ENCODE results near the gene TAF3.
"Not testable (repeated sequence)": the region's sequence is repeated elsewhere in the genome, so short reads cannot be mapped to it uniquely, and the experiment has no call there.

The TAF3 gene

DNA sequence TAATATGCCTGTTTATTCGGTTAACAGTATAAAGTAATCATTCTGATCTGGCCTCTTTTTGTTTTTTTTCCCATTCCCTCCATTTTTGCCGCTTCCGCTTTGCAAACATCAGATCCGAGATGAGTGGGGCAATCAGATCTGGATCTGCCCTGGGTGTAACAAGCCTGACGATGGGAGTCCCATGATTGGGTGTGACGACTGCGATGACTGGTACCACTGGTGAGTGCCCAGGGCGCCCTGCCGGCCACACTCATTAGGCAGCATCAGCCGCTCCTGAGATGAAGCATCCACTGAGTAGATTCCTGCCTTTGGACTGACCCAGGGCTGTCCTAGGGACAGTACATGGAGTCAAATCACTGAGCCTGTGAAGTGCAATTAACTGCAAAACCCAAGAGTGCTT lies 195.3 kb downstream of the TAF3 start:
- no peaks in the 10 kb centered on the region for H3K4me1 Mint-ChIP-seq
- no peak overlapping the region for H3K27ac Mint-ChIP-seq
- no peaks in the 10 kb centered on the region for H3K27me3 Mint-ChIP-seq
- H3K36me3 Mint-ChIP-seq = peaks cover 8% of the 10 kb centered on the region
- no peak overlapping the region for H3K4me3 Mint-ChIP-seq
- CTCF ChIA-PET = no interaction called here
- no peaks in the 10 kb centered on the region for H3K9me3 Mint-ChIP-seq
- no peak for DNase-seq

DNA sequence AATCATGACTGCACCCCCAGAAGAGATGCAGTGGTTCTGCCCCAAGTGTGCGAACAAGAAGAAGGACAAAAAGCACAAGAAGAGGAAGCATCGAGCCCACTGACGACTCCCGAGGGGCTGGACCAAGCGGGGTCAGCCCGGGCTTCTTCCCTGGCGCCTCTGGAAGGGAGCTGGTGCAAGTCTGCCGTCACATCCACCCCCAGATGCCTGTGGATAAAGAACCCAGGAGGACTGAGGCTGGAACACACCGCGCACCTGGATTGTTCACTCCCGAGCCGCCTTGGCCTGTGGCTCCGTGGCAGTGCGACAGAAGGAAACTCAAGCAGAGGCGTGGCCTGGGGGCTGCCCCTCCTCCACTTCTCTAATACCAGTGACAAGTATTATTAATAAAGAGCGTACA lies 196.3 kb downstream of the TAF3 start:
- Mint-ChIP-seq H3K9me3 (no peaks in the 10 kb centered on the region), H3K27ac (no peak overlapping the region), H3K4me1 (no peaks in the 10 kb centered on the region), H3K36me3 (peaks cover 8% of the 10 kb centered on the region), H3K4me3 (no peak overlapping the region), H3K27me3 (no peaks in the 10 kb centered on the region)
- CTCF ChIA-PET = no interaction called here
- DNase-seq = no peak

DNA sequence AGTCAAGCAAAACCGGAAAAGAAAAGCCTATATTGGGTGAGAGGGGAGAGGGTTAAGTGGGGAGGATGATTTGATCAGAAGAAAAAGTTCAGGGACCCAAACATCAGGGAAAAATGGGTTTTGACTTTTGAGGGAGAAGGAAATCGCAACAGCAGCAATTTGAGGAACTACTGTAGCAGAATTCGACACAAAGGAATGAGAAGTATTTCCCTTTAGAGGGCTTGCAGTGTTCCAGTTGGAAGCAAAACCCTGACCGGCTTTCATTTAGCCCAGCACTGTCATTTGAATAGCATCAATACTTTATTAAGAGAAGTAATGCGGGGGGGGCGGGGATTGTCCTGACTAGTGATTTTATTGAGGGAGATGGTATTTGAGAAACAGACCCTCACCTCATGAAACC lies 199.0 kb downstream of the TAF3 start:
- H3K27me3 Mint-ChIP-seq = peaks cover 8% of the 10 kb centered on the region
- DNase-seq = no peak
- H3K4me3 Mint-ChIP-seq = no peak overlapping the region
- CTCF ChIA-PET = no interaction called here
- no peaks in the 10 kb centered on the region for H3K9me3 Mint-ChIP-seq
- H3K36me3 Mint-ChIP-seq = peaks cover 6% of the 10 kb centered on the region
- no peaks in the 10 kb centered on the region for H3K4me1 Mint-ChIP-seq
- no peak overlapping the region for H3K27ac Mint-ChIP-seq

DNA sequence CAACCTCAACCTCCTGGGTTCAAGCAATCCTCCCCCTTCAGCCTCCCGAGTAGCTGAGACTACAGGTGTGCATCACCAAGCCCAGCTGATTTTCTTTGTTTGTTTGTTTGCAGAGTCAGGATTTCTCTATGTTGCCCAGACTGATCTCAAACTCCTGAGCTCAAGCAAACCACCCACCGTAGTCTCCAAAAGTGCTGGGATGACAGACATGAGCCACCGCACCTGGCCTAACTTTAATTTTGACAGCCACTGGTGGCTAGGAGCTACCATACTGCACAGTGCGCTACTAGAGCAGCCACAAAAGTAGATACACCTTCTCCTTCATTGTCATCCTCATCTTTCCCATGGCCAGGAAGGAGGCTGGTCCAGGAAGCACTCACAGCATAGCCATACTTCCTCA lies 205.0 kb downstream of the TAF3 start:
- Mint-ChIP-seq H3K27me3 (peaks cover 36% of the 10 kb centered on the region), H3K4me1 (peaks cover 5% of the 10 kb centered on the region), H3K9me3 (no peaks in the 10 kb centered on the region), H3K36me3 (no peaks in the 10 kb centered on the region), H3K27ac (no peak overlapping the region), H3K4me3 (no peak overlapping the region)
- DNase-seq = no peak
- CTCF ChIA-PET = interaction anchor here (0.6 kb wide), 1 partner anchor 294 kb away, joined by 4 read pairs; no protein-coding TSS in a partner anchor

DNA sequence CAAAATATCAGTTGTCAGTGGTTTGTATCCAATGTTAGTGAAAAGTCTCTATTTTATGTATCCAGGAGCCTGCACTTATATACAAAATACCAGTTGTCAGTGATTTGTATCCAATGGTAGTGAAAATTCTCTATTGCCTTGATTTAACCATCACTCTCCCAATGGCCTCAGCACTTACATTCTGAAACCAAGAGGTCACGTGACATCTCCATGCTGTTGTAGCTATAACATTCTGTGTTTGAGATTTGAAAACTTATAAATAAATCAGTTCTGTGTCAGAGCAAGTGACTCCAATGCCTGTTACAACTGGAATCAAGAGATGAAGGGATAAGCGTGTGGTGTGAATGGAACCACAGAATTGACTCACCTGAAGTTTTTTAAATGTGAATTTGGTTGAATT lies 205.5 kb downstream of the TAF3 start:
- peaks cover 5% of the 10 kb centered on the region for H3K4me1 Mint-ChIP-seq
- H3K36me3 Mint-ChIP-seq = no peaks in the 10 kb centered on the region
- peaks cover 36% of the 10 kb centered on the region for H3K27me3 Mint-ChIP-seq
- no peak for DNase-seq
- H3K4me3 Mint-ChIP-seq = no peak overlapping the region
- H3K27ac Mint-ChIP-seq = no peak overlapping the region
- CTCF ChIA-PET = interaction anchor here (0.6 kb wide), 1 partner anchor 293 kb away, joined by 4 read pairs; no protein-coding TSS in a partner anchor
- H3K9me3 Mint-ChIP-seq = no peaks in the 10 kb centered on the region

DNA sequence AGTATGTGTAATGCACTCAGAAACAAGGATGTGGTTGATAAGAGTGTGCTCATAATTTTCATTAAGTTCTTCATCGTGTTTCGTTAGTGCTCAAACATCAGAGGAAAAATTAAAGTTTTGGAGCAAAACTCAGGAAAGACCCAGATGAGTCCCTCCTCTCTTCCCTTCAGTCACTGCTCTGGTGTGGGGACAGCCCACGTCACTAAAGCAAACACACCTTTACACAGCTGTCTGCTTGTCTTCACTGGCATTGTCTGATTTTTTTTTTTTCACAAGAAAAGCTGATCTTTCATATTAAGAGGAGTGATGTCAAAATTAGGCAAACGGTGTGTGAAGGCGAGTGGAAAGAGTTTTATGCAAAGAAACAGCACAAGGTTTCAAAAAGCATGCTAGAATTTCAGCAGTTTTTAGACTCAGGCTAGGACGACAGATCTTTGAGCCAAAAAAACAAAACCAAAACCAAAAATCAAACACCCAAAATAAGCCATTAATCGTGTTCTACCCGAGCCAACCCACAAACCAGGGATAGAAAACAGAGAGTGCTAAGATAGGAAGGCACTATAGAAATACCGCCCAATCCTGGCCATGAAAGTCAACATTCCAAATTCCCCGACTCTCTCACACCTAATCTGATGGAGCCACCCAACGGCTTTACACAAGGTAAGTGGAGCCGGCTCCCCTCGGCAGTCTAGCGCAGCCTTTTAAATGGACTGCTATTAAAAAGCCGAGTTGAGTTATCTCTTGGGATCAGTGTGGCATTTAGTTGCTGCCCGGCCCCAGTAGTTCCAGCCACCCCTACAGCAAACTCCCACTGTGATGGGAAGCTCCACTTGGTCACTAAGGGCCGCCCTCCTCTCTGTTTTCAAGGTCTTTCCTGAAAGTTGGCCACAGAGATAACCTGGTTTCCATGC lies 208.3 kb downstream of the TAF3 start:
- no peak overlapping the region for H3K27ac Mint-ChIP-seq
- H3K9me3 Mint-ChIP-seq = no peaks in the 10 kb centered on the region
- DNase-seq = no peak
- H3K4me1 Mint-ChIP-seq = peaks cover 5% of the 10 kb centered on the region
- CTCF ChIA-PET = no interaction called here
- H3K4me3 Mint-ChIP-seq = peak overlapping the region; percentile 48
- no peaks in the 10 kb centered on the region for H3K36me3 Mint-ChIP-seq
- peaks cover 47% of the 10 kb centered on the region for H3K27me3 Mint-ChIP-seq

DNA sequence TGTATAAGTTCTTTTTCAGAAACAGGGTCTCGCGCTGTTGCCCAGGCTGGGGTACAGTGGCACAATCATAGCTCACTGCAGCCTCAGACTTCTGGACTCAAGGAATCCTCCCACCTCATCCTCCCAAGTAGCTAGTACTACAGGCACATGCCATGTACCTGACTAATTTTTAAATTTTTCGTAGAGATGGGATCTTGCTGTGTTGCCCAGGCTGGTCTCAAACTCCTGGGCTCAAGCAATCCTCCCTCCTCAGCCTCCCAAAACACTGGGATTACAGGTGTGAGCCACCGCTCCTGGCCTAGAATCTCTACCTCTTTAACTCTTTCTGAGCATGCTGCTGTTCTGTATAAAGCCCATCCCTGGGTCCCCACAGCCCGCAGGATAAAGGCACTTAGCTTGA lies 212.9 kb downstream of the TAF3 start:
- H3K27me3 Mint-ChIP-seq = peaks cover 74% of the 10 kb centered on the region
- H3K9me3 Mint-ChIP-seq, H3K36me3 Mint-ChIP-seq, H3K27ac Mint-ChIP-seq, CTCF ChIA-PET, H3K4me3 Mint-ChIP-seq, DNase-seq: not testable (repeated sequence)
- H3K4me1 Mint-ChIP-seq = peaks cover 14% of the 10 kb centered on the region

DNA sequence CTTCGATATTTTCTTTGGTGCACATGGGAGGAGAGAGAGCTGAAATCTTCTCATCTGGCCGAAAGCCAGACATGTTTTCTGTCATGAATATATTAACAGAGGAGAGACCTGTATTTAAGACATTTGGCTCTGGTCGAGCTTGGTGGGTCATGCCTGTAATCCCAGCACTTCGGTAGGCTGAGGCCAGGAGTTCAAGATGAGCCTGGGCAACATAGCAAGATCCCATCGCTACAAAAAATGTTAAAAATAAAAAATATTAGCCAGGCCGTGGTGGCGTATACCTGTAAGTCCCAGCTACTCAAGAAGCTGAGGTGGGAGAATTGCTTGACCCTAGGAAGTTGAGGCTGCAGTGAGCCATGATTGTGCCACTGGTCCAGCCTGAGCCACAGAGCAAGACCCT lies 214.3 kb downstream of the TAF3 start:
- no peak for DNase-seq
- no peak overlapping the region for H3K4me3 Mint-ChIP-seq
- CTCF ChIA-PET = no interaction called here
- H3K27ac Mint-ChIP-seq = no peak overlapping the region
- H3K9me3 Mint-ChIP-seq = no peaks in the 10 kb centered on the region
- H3K36me3 Mint-ChIP-seq = peaks cover 4% of the 10 kb centered on the region
- H3K27me3 Mint-ChIP-seq = peaks cover 75% of the 10 kb centered on the region
- H3K4me1 Mint-ChIP-seq = peaks cover 16% of the 10 kb centered on the region

DNA sequence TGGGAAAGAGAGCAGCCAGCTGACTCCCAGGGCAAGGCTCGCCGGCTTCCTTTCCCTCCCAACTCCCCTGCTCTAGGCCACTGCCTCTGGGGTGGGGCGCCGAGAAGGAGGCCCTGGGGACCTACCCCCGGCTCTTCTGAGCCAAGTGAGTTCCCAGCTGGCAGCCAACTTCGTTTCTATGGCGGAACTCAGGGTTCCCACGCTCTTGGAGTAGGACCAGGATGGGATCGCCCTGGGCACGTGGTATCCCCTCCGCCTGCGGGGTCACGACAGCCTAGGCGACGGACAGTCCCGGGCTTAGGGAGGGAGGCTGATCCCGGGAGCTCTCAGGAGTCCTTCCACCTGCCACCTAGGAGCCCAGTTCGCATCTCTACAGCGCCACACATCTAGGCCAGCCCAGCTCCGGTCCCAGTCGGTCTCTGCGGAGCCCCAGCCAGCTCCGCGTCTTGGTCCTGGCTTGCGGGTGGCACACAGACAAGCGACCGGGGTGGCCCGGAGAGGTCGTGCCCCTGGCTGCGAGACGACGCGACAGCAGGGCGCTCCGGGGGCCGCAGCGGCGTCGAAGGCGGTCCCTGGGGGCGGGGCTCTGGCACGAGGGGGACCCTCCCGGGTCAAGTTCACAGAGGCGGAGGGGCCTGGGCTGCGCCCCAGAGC lies 215.6 kb downstream of the TAF3 start:
- peak overlapping the region; percentile 5 for H3K27ac Mint-ChIP-seq

DNA sequence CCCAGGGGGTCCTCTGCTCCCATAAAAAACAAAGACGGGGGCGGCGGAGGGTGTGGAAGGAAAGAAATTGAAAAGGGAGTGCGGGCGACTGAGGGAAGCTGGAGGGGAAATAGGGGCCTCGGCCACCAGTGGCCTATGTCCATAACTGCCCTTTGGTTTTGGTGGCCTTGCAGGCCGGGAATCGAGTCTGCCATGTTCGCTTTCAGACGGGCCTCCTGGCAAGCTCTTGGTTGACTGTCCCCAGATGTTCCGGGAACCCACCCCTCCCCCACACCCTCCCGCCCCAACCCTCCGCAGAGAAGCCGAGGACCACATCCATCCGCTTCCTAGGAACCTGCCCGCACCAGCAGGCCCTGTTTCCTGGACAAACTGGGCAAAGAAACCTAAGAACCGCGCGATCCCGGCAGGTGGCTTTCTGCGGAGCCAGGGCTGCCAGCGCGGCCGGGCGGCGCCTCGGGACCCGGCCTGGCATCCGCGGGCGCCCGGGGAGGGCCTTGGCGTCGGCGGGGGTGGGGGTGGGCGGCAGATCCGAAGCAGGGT lies 216.2 kb downstream of the TAF3 start:
- peaks cover 22% of the 10 kb centered on the region for H3K4me1 Mint-ChIP-seq
- no peak overlapping the region for H3K27ac Mint-ChIP-seq
- peaks cover 8% of the 10 kb centered on the region for H3K36me3 Mint-ChIP-seq
- no peaks in the 10 kb centered on the region for H3K9me3 Mint-ChIP-seq
- H3K4me3 Mint-ChIP-seq = no peak overlapping the region
- CTCF ChIA-PET = no interaction called here
- no peak for DNase-seq
- H3K27me3 Mint-ChIP-seq = peaks cover 95% of the 10 kb centered on the region

More for the DNA sequence above, 215.6 kb downstream of the TAF3 start:
- DNase-seq = no peak
- Mint-ChIP-seq H3K27me3 (peaks cover 89% of the 10 kb centered on the region), H3K36me3 (peaks cover 8% of the 10 kb centered on the region), H3K4me1 (peaks cover 22% of the 10 kb centered on the region), H3K9me3 (no peaks in the 10 kb centered on the region), H3K4me3 (no peak overlapping the region)
- CTCF ChIA-PET = no interaction called here

DNA sequence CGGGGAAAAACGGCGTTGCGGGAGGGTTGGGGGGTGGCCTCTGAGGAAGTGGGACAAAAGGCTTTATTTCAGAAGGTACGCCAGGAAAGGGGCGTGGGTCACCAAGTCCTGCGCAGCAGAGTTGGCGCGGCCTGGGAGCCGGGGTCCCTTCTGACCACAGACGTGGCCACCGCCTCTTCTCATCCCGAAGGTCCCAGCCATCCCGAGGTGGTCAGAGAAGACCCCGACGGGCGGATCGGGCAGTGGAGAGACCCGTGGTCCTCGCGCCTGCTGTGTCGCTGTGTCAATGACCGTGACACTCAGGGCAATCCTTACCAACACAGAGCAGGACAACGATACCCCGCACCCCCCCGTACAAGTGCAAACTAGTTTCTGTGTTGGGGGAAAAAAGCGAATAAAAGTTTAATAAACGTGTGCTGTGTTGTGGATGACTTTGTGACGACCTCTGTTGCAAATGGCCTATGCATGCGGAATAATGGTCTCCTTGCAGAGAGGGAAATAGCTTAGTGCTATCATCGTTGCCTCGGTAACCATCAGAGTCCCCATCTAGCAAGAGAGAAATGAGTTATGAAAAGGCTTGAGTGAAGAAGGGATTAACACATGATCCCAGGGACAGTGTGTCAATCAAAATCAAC lies 216.8 kb downstream of the TAF3 start:
- Mint-ChIP-seq H3K4me1 (peaks cover 22% of the 10 kb centered on the region), H3K27ac (peak overlapping the region; percentile 66), H3K9me3 (no peaks in the 10 kb centered on the region), H3K27me3 (peaks cover 97% of the 10 kb centered on the region), H3K4me3 (peak overlapping the region; percentile 11), H3K36me3 (peaks cover 8% of the 10 kb centered on the region)
- DNase-seq = no peak
- CTCF ChIA-PET = no interaction called here

DNA sequence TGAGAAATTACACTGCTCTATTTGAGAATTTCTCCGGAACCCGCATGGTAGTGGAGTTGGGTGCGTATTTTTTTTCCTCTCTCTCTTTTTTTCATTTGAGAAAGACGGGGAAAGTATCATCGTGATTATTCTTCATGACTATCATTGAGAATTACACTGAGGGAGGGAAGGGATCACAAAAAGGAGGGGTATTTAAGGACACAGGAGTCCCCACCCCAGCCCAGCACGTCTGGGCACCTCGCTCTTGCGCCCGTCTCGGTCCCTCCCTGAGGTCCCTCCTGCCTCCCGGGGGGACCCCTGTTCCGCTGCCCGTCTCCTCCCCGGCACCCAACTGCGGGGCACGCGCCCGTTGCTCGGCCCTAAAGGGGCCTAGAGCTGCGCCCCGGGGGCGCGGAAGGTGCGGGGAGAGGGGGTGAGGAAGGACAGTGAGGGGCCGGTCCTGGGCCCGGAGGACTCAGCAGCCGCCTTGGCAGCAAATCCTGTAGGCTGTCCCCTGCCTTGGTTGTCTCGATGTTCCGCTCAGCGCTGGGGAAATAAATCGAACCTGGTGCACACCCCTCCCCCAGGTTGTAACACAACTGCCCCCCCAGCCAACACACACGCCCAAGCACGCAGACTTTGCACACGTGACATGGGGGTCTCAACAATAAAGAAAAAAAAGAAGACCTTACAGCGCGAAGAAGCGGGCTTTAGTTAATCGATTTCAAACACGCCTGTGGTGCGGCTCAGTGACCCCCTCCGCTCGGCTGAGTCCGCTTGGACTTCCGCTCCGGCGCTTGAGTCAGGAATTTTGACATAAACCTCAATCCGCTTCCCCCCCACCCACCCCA lies 217.6 kb downstream of the TAF3 start:
- H3K27ac Mint-ChIP-seq = peak overlapping the region; percentile 66
- peak overlapping the region; percentile 11 for H3K4me3 Mint-ChIP-seq
- H3K4me1 Mint-ChIP-seq = peaks cover 22% of the 10 kb centered on the region
- peaks cover 100% of the 10 kb centered on the region for H3K27me3 Mint-ChIP-seq
- CTCF ChIA-PET = no interaction called here
- DNase-seq = no peak
- H3K9me3 Mint-ChIP-seq = no peaks in the 10 kb centered on the region
- peaks cover 8% of the 10 kb centered on the region for H3K36me3 Mint-ChIP-seq

DNA sequence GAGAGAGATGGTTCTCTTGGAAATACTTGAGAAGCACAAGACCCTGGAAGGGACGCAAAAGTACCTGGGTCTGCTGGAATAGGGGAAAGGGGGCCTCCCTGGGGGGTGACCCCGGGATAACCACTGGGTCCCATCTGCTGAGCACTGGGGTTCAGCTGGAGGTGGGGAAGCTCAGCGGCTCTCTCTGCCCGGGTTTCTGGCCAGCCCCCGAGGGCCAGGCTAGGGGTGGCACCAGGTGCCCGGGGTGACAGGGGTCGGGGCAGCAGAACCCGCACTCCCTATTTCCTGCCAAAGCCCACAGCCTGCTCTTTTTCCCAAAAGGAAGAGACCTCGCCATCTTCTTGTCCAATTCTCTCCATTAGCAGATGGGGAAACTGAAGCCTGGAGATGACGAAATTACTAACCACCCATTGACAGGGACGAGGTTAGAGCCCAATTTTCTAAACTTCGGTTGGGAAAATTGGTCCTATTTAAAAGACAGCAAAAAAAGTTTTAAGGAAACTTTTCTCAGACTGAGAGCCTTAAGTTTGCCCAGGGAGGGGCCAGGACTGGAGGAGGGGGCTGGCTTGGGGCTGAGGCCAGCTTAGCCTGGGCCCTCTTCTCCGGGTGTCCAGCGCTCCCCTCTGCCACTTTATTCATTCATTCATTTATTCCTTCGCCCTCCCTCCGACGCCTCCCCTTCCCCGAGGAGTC lies 218.3 kb downstream of the TAF3 start:
- no peak overlapping the region for H3K27ac Mint-ChIP-seq
- DNase-seq = no peak
- H3K36me3 Mint-ChIP-seq = peaks cover 8% of the 10 kb centered on the region
- H3K4me1 Mint-ChIP-seq = peaks cover 22% of the 10 kb centered on the region
- CTCF ChIA-PET = no interaction called here
- no peaks in the 10 kb centered on the region for H3K9me3 Mint-ChIP-seq
- H3K27me3 Mint-ChIP-seq = peaks cover 99% of the 10 kb centered on the region
- peak overlapping the region; percentile 8 for H3K4me3 Mint-ChIP-seq

Measured in activated naive CD4-positive, alpha-beta T cell treated with anti-CD3 and anti-CD28 coated beads, Interleukin-2, amount 10 ng/mL, durations not matched to agents 7 days and 5 days (primary cell).